PFSK-1 (cell line): ENCODE data around the gene SLC44A1.

ENCODE experiments used
- POLR2AphosphoS5 ChIP-seq: IDR thresholded peaks from 2 replicates; pipeline ENCODE4 v1.6.1; 2012; ENCODE audit warnings: low read depth, mild to moderate bottlenecking, control low read depth, low read length, moderate library complexity
- REST ChIP-seq, 2 experiments: IDR thresholded peaks; 2 replicates each; pipeline versions ENCODE4 v1.6.1 to v1.8.0; 2011 to 2012; ENCODE audit warnings: low read depth in 2 of 2, low read length in 2 of 2, control low read depth in 1 of 2, inconsistent platforms in 1 of 2, mild to moderate bottlenecking in 1 of 2, moderate library complexity in 1 of 2; ENCODE audit not compliant: insufficient read depth in 1 of 2
- SIN3A ChIP-seq: IDR thresholded peaks from 2 replicates; pipeline ENCODE4 v1.6.1; 2012; ENCODE audit warnings: mild to moderate bottlenecking, low read length, moderate library complexity, borderline replicate concordance; ENCODE audit not compliant: insufficient read depth
- TAF1 ChIP-seq: IDR thresholded peaks from 2 replicates; pipeline ENCODE4 v1.6.1; 2012; ENCODE audit warnings: low read length, control low read depth, borderline replicate concordance; ENCODE audit not compliant: insufficient read depth

- TF ChIP-seq POLR2AphosphoS5 (no peak), TAF1 (no peak), SIN3A (no peak), REST (IDR thresholded peaks at IDR 0.05; ENCODE audit: insufficient read depth in 1 of 2, low read depth in 2 of 2, low read length in 2 of 2) (no peak)
Observed at GRCh38 chr9:105419816-105420597, 175.6 kb downstream of the SLC44A1 start.
